Measurements from ENCODE around the gene NT5DC2. TPM values are rescaled to one million over a fixed set of nuclear protein-coding genes. Genes with fewer than 3 reads are reported as not detected.

The NT5DC2 gene
- total and polyA plus RNA-seq, 2 of the 8 experiments (the other 6 are each of a cell fraction or from before 2014, with no cell fraction given), result 331 to 477 TPM

GRCh38 chr3:52479037-52479876 is 54.4 kb downstream of the NT5DC2 start:
- H3K9ac ChIP-seq (replicated peaks in 1 of 4; ENCODE audit: extremely low read depth in 1 of 4, low read depth in 3 of 4, low read length in 3 of 4), result no peak overlapping the region
- no peak overlapping the region for H3K23ac ChIP-seq (ENCODE audit: insufficient read length)
- H3K4ac ChIP-seq (replicated peaks; ENCODE audit: insufficient read length, low read depth, low read length), result no peak overlapping the region
- peaks cover 2% of the 10 kb centered on the region; the same call in 1 of the 2 replicates for H3K79me1 ChIP-seq (ENCODE audit: low read depth, low read length)
- ChIA-PET CTCF (ENCODE audit: partially characterized antibody) (interaction anchor here (0.6 to 1.9 kb wide), 6 partner anchors 10 to 254 kb away, joined by 3 to 13 read pairs (median 3); no protein-coding TSS in a partner anchor), POLR2A (ENCODE audit: partially characterized antibody) (interaction anchor here (0.6 to 1.2 kb wide), 2 partner anchors 10 to 19 kb away, joined by 3 to 5 read pairs; no protein-coding TSS in a partner anchor)
- H4K91ac ChIP-seq (replicated peaks; ENCODE audit: insufficient read length, low read length), result no peak overlapping the region
- H3K14ac ChIP-seq (ENCODE audit: insufficient read length), result no peak overlapping the region
- no peak for FAIRE-seq
- H3K4me3 ChIP-seq (ENCODE audit: extremely low read depth in 1 of 4, insufficient read depth in 2 of 4, low read depth in 3 of 4, low read length in 4 of 4), result no peak overlapping the region
- H2AFZ ChIP-seq (ENCODE audit: low read length), result no peak overlapping the region
- H2BK20ac ChIP-seq (ENCODE audit: low read length), result no peak overlapping the region
- no peak overlapping the region for H4K5ac ChIP-seq (ENCODE audit: insufficient read length, low read depth, low read length)
- H4K8ac ChIP-seq (ENCODE audit: extremely low read depth, insufficient read depth, low read length), result no peak overlapping the region
- no peak overlapping the region for H3K27ac ChIP-seq (ENCODE audit: low read depth, low read length)
- peaks cover 0 to 15% of the 10 kb centered on the region in 2 experiments for H4K20me1 ChIP-seq (replicated peaks in 1 of 2; ENCODE audit: control insufficient read depth in 1 of 2, insufficient read depth in 2 of 2, low read length in 2 of 2)
- 84% methylated on average over 7 of the region's 7 CpGs; no CpG with 5 or more reads in 1 of the 2 experiments for WGBS, 2 experiments (ENCODE audit: extremely low coverage in 1 of 2, insufficient coverage in 1 of 2, insufficient read length in 1 of 2, insufficient replicate concordance in 2 of 2, low coverage in 1 of 2, low lambda C conversion rate in 2 of 2, missing lambda C conversion rate in 1 of 2)
- no peak overlapping the region for H2BK120ac ChIP-seq (replicated peaks; ENCODE audit: low read depth, low read length)
- H3K79me2 ChIP-seq (ENCODE audit: control insufficient read depth in 1 of 2, insufficient read depth in 2 of 2, low read length in 2 of 2), result no peaks in the 10 kb centered on the region
- H2BK5ac ChIP-seq (ENCODE audit: low read depth, low read length), result no peak overlapping the region
- peaks cover 42 to 69% (median 58%) of the 10 kb centered on the region in 4 experiments for H3K36me3 ChIP-seq (ENCODE audit: control insufficient read depth in 2 of 4, insufficient read depth in 4 of 4, low read length in 3 of 4)
- H3K4me2 ChIP-seq (ENCODE audit: insufficient read depth in 1 of 2, low read depth in 2 of 2, low read length in 2 of 2), result no peak overlapping the region
- no peaks in the 10 kb centered on the region for H3K4me1 ChIP-seq (replicated peaks in 1 of 4; ENCODE audit: control insufficient read depth in 3 of 4, insufficient read depth in 4 of 4, low read length in 3 of 4)
- no peak overlapping the region for H2AK5ac ChIP-seq (ENCODE audit: low read depth, low read length)
- H2BK12ac ChIP-seq (ENCODE audit: low read depth, low read length), result no peak overlapping the region
- H3K56ac ChIP-seq (replicated peaks; ENCODE audit: insufficient read length, low read depth, low read length), result no peak overlapping the region
- H2BK15ac ChIP-seq (ENCODE audit: low read length), result no peak overlapping the region
- no peak for DNase-seq (ENCODE audit: low read depth in 1 of 2, low spot score in 2 of 2)
- no peak overlapping the region for H3K18ac ChIP-seq (ENCODE audit: extremely low read depth, low read length)
- no peaks in the 10 kb centered on the region for H3K9me3 ChIP-seq (ENCODE audit: insufficient read depth in 2 of 2, low read depth in 1 of 2, low read length in 1 of 2)
- H3K23me2 ChIP-seq (ENCODE audit: low read depth, low read length), result no peaks in the 10 kb centered on the region
- no peaks in the 10 kb centered on the region for H3K27me3 ChIP-seq (replicated peaks in 1 of 4; ENCODE audit: control insufficient read depth in 3 of 4, extremely low read depth in 1 of 4, insufficient read depth in 3 of 4, low read length in 3 of 4)
- no peak for TF ChIP-seq E2F6 (IDR thresholded peaks at IDR 0.05)
- TF ChIP-seq, protein P1, sequence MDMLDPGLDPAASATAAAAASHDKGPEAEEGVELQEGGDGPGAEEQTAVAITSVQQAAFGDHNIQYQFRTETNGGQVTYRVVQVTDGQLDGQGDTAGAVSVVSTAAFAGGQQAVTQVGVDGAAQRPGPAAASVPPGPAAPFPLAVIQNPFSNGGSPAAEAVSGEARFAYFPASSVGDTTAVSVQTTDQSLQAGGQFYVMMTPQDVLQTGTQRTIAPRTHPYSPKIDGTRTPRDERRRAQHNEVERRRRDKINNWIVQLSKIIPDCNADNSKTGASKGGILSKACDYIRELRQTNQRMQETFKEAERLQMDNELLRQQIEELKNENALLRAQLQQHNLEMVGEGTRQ (IDR thresholded peaks at IDR 0.05; ENCODE audit: low read length), result no peak
- TF ChIP-seq SIRT6 (IDR thresholded peaks at IDR 0.05; ENCODE audit: low read length), result no peak
- no peak for TF ChIP-seq SRF (IDR thresholded peaks at IDR 0.05; ENCODE audit: low read depth, low read length)
- TF ChIP-seq CHD1 (IDR thresholded peaks at IDR 0.05; ENCODE audit: low read depth, low read length), result no peak
- no peak for TF ChIP-seq KDM4A (IDR thresholded peaks at IDR 0.05; ENCODE audit: low read depth, low read length, severe bottlenecking)
- TF ChIP-seq TCF12 (IDR thresholded peaks at IDR 0.05; ENCODE audit: low read depth, low read length), result no peak
- TF ChIP-seq POU5F1 (IDR thresholded peaks at IDR 0.05; ENCODE audit: low read depth, low read length), result no peak
- TF ChIP-seq, protein P2, sequence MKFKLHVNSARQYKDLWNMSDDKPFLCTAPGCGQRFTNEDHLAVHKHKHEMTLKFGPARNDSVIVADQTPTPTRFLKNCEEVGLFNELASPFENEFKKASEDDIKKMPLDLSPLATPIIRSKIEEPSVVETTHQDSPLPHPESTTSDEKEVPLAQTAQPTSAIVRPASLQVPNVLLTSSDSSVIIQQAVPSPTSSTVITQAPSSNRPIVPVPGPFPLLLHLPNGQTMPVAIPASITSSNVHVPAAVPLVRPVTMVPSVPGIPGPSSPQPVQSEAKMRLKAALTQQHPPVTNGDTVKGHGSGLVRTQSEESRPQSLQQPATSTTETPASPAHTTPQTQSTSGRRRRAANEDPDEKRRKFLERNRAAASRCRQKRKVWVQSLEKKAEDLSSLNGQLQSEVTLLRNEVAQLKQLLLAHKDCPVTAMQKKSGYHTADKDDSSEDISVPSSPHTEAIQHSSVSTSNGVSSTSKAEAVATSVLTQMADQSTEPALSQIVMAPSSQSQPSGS (IDR thresholded peaks at IDR 0.05; ENCODE audit: low read length), result no peak
